AG08395 (cell line): ENCODE measurements around the gene LONRF3.
"Not testable (repeated sequence)": the region's sequence is repeated elsewhere in the genome, so short reads cannot be mapped to it uniquely, and the experiment has no call there.

Source experiments
- DNase-seq: peaks from one replicate; pipeline ENCODE4 v3.0.0; 2012; ENCODE audit warnings: mixed read lengths, low spot score

The LONRF3 gene

GRCh38 chrX:118988911-118989310, 14.5 kb downstream of the LONRF3 start:
- no peak for DNase-seq

GRCh38 chrX:118989886-118990285, 15.5 kb downstream of the LONRF3 start:
- DNase-seq, result no peak

GRCh38 chrX:118990512-118991227, 16.3 kb downstream of the LONRF3 start:
- no peak for DNase-seq

GRCh38 chrX:118992441-118993121, 18.2 kb downstream of the LONRF3 start:
- DNase-seq, result not testable (repeated sequence)

DNA sequence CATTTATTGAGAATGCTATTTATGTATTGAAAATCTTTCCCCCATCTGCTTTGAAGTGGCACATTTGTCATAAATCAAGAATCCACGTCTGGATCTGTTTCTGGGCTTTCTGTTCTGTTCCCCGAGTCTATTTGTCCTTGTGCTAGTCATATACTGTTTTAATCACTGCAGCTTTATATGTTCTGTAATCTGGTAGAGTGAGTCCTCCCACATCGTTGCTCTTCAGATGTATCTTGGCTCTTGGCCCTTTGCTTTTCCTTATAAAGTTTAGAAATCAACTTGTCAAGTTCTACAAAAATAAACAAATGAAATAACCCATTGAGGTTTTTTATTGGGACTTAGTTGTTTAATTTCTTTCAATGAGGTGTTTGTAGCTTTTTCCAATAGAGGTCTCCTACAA, 29.0 kb downstream of the LONRF3 start:
- no peak for DNase-seq

DNA sequence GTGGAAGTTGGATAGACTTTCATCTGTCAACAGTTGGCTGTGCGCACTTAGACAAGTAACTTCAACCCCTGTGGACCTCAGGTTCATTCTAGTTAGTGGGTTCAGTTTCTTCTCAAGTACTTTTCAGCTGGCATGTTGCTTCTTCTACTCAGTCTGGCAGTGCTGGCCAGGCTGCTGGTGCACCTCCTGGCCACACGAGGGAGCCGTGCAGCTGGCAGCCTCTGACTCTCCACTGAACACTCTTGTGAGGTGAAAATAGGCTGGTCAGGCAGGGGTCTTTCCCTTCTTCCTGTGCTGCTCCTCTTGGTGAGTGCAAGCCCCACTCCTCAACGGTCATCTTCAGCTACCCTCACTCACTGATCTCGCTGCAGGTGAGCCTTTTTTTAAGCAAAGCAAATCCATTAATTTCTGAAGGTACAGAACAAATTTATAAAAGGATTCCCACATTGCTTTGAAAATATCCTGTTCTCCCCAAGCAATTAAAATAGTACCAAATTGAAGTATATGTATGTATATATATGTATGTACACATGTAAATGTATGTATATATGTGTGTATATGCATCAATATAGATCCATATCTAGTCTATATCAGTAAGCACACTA, 30.6 kb downstream of the LONRF3 start:
- peak; percentile 69 for DNase-seq

DNA sequence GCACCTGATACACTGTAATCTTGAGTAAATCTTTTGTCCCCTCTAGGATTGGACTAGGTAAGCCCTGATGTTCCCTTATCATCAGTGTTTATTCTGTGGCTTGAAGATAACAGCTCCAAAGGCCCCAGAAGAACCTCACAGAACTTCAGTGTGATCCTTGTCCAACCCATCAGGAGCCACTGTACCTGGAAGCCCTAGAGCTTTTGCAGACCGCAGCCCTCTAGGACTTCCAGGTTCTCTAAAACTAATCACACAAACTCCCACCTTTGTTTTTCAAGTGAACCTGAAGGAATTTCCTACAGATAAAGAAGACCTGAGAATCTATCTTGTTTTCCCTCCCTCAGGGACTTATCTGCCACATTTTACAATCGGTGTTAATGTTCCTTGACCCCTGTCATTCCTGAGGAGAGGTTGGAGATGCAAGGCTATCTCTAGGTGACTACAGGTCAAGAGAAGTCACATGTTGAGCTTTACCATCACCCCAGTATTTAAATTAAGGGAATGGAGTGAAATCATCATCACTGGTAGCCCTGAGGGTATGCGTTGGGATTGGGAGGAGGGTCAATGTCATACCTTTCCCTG, 32.9 kb downstream of the LONRF3 start:
- no peak for DNase-seq

- DNase-seq, result peak; percentile 72
Observed at GRCh38 chrX:119008110-119008744, 33.8 kb downstream of the LONRF3 start.

DNA sequence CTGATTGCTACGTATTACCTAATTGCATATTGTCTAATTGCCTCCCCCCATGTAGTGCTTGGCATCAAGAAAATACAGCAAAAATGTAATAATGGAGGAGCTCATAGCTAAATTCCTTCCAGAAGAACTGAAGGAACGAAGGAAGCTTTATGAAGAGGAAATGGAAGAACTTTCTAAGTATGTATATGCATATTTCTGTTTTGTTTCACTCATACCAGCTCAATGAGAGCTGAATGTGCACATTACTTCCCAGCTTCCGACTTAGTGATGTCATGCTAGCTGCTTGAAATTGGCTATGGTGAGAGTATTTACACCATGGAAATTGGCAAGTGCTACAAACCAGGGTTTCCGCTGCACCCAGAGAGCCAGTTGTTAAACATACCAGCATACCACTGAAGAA, 34.7 kb downstream of the LONRF3 start:
- no peak for DNase-seq

- DNase-seq, result no peak
Observed at GRCh38 chrX:119010491-119010890, 36.1 kb downstream of the LONRF3 start.

- DNase-seq, result no peak
Observed at GRCh38 chrX:119013164-119013563, 38.7 kb downstream of the LONRF3 start.

DNA sequence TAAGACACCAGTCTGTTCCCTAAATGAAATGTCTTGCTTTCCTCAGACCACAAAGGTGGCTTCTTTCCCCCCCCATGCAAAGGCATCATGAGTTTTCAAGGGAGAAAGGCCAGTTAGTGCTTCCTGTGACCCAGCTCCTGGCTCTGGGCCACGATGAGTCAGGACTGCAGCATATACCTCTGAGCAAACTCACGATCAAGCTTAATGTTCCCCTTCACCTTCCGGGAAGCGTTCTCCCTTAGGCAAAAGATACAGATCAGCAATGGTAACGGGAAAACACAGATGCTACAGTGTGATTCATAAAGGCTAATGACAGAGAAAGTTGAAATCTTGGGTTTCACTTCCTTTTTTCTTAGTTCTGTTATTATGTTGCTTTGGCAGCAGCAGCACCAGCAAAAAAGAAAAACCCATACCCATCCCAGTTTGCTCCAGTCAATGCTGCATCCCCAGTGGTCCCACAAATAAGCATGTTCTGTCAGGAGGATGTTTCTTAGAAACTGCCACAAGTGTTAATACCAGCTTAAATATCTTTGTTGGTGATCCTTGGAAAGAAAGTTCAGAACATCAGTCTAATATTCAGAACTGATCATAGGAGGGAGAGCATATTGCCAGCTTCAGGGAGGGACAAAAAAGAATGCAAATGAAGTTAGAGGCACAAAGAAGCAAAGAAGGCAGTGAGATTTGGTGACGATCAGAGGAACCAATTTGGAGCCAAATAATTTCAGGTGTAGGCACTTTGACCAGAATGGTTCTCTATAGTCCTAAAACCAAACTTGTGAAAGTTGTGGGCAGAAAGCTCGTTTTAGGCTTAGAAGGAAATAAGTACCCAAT, 41.2 kb downstream of the LONRF3 start:
- DNase-seq, result peak; percentile 17

DNA sequence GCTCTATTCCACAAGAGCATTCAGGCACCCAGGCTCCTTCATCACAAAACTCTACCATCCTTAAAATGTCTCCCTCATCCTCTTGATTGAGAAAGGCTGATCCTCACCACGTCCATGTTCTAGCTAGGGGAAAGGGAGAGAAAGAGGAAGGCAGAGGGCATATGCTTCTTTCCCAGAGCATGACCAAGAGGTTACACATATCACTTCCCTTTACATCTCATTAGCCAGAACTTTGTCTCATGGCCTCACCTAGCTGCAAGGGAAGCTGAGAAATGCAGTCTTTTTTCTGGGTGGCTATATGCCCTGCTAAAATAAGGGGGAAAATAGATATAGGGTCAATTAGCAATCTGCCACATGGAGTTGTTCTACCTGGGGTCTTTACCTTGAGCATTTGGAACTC, 42.7 kb downstream of the LONRF3 start:
- DNase-seq, result no peak

DNA sequence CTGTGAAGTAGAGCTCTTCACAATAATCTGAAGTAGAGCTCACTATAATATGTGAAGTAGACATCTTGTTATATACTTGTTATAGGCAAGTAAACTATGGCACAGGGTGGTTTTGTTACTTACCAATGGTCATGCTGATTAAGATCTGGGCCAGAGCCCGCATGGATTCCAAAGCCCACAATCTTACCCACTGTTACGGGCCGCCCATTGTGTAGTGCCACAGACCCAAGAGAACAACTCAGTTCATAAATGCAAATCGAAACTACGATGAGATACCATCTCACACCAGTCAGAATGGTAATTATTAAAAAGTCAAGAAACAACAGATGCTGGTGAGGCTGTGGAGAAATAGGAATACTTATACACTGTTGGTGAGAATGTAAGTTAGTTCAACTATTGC, 51.5 kb downstream of the LONRF3 start:
- DNase-seq, result no peak

DNA sequence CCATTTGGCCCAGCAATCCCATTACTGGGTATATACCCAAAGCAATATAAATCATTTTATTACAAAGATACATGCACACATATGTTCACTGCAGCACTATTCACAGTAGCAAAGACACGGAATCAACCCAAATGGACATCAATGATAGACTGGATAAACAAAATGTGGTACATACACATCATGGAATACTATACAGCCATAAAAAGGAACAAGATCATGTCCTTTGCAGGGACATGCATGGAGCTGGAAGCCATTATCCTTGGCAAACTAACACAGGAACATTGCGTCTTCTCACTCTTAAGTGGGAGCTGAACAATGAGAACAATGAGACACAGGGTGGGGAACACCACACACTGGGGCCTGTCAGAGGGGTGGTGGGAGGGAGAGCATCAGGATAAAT, 51.9 kb downstream of the LONRF3 start:
- not testable (repeated sequence) for DNase-seq

DNA sequence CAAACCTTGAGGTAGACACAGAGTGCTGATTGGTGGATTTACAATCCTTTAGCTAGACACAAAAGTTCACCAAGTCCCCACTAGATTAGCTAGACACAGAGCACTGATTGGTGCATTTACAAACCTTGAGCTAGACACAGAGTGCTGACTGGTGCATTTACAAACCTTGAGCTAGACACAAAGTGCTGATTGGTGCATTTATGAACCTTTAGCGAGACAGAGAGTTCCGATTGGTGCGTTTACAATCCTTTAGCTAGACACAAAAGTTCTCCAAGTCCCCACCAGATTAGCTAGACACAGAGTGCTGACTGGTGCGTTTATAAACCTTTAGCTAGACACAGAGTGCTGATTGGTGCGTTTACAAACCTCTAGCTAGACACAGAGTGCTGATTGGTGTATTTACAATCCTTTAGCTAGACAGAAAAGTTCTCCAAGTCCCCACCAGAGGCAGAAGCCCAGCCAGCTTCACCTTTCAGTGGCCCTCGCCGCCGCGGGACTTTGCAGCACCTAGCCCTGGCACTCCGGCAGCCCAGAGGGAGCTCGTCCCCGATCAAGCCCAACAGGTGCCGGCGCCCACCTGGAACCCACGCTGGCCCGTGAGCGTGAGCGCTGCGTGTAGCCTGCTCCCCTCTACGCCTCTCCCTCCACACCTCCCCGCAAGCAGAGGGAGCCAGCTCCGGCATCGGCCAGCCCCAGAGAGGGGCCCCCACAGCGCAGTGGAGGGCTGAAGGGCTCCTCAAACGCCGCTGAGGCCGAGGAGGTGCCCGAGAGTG, 53.7 kb downstream of the LONRF3 start:
- not testable (repeated sequence) for DNase-seq

DNA sequence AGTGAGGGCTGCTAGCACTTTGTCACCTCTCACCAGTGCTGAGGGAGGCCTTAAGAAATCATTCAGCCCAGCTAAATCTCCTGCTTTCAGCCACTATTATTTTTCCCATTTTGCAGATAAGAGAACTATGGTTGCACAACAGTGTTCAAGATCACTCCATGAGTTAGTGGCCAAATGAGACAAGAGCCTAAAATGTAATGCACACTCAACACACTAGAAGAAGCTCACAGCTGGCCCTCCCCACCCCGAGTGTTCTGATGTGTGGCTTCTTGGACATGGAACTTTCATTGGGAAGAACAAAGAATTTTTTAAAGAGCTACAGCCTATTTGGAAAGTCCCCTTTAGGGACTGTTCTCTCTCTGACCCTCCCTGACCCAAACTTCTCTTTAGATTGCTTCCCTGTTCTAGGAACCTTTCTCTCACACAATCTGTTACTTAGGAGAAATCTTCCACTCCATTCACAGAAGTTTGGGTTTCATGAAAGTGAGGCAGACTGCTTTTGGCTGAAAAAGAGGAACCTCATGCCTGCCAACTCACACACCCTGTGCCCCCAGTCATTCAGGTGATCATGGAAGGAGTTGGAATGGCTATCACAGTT, 54.4 kb downstream of the LONRF3 start:
- no peak for DNase-seq

- not testable (repeated sequence) for DNase-seq
Observed at GRCh38 chrX:119029656-119030055, 55.2 kb downstream of the LONRF3 start.

DNA sequence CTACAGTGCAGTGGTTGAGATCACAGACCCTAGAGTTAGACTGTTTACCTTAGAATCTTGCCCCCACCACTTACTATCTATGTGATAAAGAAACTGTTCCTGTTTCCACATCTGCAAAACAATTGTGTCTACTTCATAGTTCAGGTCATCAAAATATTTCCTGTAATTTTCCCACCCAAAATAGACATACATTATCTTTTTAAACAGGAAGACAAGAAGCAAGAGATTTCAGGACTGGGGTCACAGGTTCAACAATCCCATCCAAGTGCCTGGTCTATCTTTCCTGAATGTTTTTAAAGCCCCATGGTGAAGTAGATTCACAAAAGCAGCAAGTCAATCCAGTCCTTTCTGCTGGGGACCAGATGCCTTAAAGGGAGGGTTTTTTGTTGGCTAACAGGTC, 56.6 kb downstream of the LONRF3 start:
- DNase-seq, result no peak
